ENCODE measurements around the gene CPT1A. TPM values are rescaled to one million over a fixed set of nuclear protein-coding genes. Genes with fewer than 3 reads are reported as not detected.

Gene CPT1A
- polyA plus RNA-seq, 1 of the 3 experiments (the other 2 are of a cell fraction), result 31.2 TPM

DNA sequence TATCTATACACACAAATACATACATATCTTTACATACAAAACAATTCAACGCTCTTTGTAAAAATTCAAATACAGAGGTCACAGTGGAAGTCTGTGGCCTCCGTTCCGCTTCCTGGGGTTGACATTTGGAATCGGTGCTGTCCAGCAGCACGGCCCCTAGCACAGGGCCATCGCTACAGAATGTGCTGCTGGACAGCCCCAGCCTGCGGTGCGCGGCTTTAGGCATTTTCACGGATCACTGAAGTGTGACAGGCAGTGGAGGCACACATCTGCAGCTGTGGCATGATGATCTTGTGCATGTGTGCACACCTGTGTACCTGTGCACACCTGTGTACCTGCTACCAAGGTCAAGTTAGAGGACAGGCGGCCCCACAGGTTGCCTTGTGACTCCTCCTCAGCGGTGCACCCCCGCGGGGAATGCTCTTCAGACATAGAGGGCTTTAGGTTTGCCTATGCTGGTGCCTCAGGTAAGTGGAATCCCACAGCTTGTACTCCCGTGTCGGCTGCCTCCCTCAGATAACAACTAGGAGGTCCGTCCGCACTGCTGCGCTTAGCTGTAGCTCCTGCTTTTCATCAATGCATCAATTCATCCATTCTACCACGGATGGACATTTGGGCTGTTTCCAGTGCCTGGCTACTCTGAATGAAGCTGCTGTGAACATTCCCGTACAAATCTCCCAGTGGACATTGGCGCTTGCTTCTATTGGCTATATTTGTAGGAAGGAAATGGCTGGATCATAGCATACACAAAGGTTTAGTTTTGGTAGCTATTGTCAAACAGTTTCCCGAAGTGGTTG, 127.5 kb downstream of the CPT1A start:
- TF ChIP-seq SMC3 (IDR thresholded peaks at IDR 0.05; ENCODE audit: low read depth, low read length), result no peak
- TF ChIP-seq, protein P1, sequence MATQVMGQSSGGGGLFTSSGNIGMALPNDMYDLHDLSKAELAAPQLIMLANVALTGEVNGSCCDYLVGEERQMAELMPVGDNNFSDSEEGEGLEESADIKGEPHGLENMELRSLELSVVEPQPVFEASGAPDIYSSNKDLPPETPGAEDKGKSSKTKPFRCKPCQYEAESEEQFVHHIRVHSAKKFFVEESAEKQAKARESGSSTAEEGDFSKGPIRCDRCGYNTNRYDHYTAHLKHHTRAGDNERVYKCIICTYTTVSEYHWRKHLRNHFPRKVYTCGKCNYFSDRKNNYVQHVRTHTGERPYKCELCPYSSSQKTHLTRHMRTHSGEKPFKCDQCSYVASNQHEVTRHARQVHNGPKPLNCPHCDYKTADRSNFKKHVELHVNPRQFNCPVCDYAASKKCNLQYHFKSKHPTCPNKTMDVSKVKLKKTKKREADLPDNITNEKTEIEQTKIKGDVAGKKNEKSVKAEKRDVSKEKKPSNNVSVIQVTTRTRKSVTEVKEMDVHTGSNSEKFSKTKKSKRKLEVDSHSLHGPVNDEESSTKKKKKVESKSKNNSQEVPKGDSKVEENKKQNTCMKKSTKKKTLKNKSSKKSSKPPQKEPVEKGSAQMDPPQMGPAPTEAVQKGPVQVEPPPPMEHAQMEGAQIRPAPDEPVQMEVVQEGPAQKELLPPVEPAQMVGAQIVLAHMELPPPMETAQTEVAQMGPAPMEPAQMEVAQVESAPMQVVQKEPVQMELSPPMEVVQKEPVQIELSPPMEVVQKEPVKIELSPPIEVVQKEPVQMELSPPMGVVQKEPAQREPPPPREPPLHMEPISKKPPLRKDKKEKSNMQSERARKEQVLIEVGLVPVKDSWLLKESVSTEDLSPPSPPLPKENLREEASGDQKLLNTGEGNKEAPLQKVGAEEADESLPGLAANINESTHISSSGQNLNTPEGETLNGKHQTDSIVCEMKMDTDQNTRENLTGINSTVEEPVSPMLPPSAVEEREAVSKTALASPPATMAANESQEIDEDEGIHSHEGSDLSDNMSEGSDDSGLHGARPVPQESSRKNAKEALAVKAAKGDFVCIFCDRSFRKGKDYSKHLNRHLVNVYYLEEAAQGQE (IDR thresholded peaks at IDR 0.05; ENCODE audit: low read depth, low read length), result peak; percentile 52; the same call in 1 of the 2 replicates
- Histone ChIP-seq H3K9me2 (no peaks in the 10 kb centered on the region), H3K9me3 (no peaks in the 10 kb centered on the region), H3K4me3 (ENCODE audit: low read depth in 2 of 2, low read length in 1 of 2) (no peak overlapping the region), H3K36me3 (replicated peaks in 1 of 2; ENCODE audit: control insufficient read depth in 1 of 2, insufficient read depth in 2 of 2, low read length in 1 of 2) (no peaks in the 10 kb centered on the region), H3K4me2 (no peak overlapping the region), H3K4me1 (ENCODE audit: control insufficient read depth in 1 of 2, insufficient read depth in 2 of 2, low read depth in 1 of 2, low read length in 1 of 2) (peaks cover 0 to 4% of the 10 kb centered on the region in 2 experiments; a peak in 1 of 4 replicates), H3K27me3 (ENCODE audit: insufficient read depth) (no peaks in the 10 kb centered on the region; the same call in 1 of the 2 replicates), H3K27ac (ENCODE audit: low read depth in 2 of 2, low read length in 1 of 2) (no peak overlapping the region), H4K20me1 (ENCODE audit: insufficient read depth) (no peaks in the 10 kb centered on the region), H2AFZ (ENCODE audit: low read depth) (no peak overlapping the region), H3K9ac (no peak overlapping the region), H3K79me2 (ENCODE audit: insufficient read depth) (no peaks in the 10 kb centered on the region), H3F3A (replicated peaks; ENCODE audit: insufficient read depth) (no peaks in the 10 kb centered on the region)
- ChIA-PET CTCF (interaction anchor here (0.6 to 0.9 kb wide), 2 partner anchors 12 to 106 kb away, joined by 3 read pairs; no protein-coding TSS in a partner anchor), POLR2A (no interaction called here)
- 82% methylated on average over 17 of the region's 23 CpGs for WGBS (ENCODE audit: low lambda C conversion rate)
- DNase-seq, result no peak

DNA sequence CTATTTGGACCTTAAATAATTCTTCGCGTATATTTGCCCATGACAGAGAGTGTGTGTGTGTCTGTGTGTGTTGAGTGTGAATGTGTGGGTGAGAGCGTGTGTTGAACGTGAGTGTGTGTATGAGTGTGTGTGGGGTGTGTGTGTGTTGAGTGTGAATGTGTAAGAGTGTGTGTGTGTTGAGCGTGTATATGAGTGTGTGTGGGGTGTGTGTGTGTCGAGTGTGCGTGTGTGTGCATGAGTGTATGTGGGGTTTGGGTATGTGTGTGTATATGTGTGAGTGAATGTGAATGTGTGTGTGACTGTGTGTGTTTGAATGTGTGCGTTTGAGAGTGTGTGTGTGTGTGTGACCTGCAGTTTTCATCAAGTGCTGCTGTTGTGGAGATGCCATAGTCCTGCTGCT, 130.6 kb downstream of the CPT1A start:
- CTCF ChIA-PET, result no interaction called here
- 95% methylated on average over 8 of the region's 8 CpGs for WGBS (ENCODE audit: low lambda C conversion rate)
- POLR2A ChIA-PET, result no interaction called here

More for the DNA sequence above, 130.6 kb downstream of the CPT1A start:
- peaks cover 0 to 9% of the 10 kb centered on the region in 2 experiments; a peak in 1 of 4 replicates for H3K4me1 ChIP-seq (ENCODE audit: control insufficient read depth in 1 of 2, insufficient read depth in 2 of 2, low read depth in 1 of 2, low read length in 1 of 2)
- no peaks in the 10 kb centered on the region for H3K9me3 ChIP-seq
- no peak overlapping the region for H3K9ac ChIP-seq
- no peaks in the 10 kb centered on the region for H3K9me2 ChIP-seq
- no peak overlapping the region for H3K27ac ChIP-seq (ENCODE audit: low read depth in 2 of 2, low read length in 1 of 2)
- DNase-seq, result no peak
- H3K79me2 ChIP-seq (ENCODE audit: insufficient read depth), result no peaks in the 10 kb centered on the region
- H3K4me2 ChIP-seq, result no peak overlapping the region
- no peaks in the 10 kb centered on the region for H4K20me1 ChIP-seq (ENCODE audit: insufficient read depth)
- no peaks in the 10 kb centered on the region for H3K27me3 ChIP-seq (ENCODE audit: insufficient read depth)
- H3K4me3 ChIP-seq (ENCODE audit: low read depth in 2 of 2, low read length in 1 of 2), result no peak overlapping the region
- no peaks in the 10 kb centered on the region for H3F3A ChIP-seq (replicated peaks; ENCODE audit: insufficient read depth)
- H3K36me3 ChIP-seq (replicated peaks in 1 of 2; ENCODE audit: control insufficient read depth in 1 of 2, insufficient read depth in 2 of 2, low read length in 1 of 2), result no peaks in the 10 kb centered on the region
- TF ChIP-seq RXRA (IDR thresholded peaks at IDR 0.05; ENCODE audit: borderline replicate concordance, low read depth) (no peak), EP300 (IDR thresholded peaks at IDR 0.05; ENCODE audit: borderline replicate concordance in 1 of 2, low read depth in 1 of 2, low read length in 1 of 2) (no peak), TCF12 (IDR thresholded peaks at IDR 0.05) (no peak), TAF1 (IDR thresholded peaks at IDR 0.05; ENCODE audit: borderline replicate concordance, low read depth, low read length) (no peak)
- TF ChIP-seq, protein P2, sequence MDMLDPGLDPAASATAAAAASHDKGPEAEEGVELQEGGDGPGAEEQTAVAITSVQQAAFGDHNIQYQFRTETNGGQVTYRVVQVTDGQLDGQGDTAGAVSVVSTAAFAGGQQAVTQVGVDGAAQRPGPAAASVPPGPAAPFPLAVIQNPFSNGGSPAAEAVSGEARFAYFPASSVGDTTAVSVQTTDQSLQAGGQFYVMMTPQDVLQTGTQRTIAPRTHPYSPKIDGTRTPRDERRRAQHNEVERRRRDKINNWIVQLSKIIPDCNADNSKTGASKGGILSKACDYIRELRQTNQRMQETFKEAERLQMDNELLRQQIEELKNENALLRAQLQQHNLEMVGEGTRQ (IDR thresholded peaks at IDR 0.05; ENCODE audit: borderline replicate concordance, low read depth, low read length), result no peak
- TF ChIP-seq, protein P3, sequence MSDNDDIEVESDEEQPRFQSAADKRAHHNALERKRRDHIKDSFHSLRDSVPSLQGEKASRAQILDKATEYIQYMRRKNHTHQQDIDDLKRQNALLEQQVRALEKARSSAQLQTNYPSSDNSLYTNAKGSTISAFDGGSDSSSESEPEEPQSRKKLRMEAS (IDR thresholded peaks at IDR 0.05; ENCODE audit: low read depth), result no peak
- no peak overlapping the region for H2AFZ ChIP-seq (ENCODE audit: low read depth)

All from SK-N-SH (cell line).